Measurements from ENCODE around the gene KIF25. TPM values are rescaled to one million over a fixed set of nuclear protein-coding genes. Genes with fewer than 3 reads are reported as not detected.

The KIF25 gene
- polyA plus RNA-seq, 2 donors, result 0.05 to 0.10 TPM

- 76% methylated on average over 20 to 21 of the region's 21 CpGs for WGBS, 2 donors
- Histone ChIP-seq H3K4me3 (ENCODE audit: low read depth in 1 of 2, low read length in 2 of 2) (no peak within 1 kb of the TSS), H3K27ac (ENCODE audit: low read depth in 2 of 2, low read length in 1 of 2) (no peak within 1 kb of the TSS), H3K36me3 (ENCODE audit: control insufficient read depth in 2 of 2, insufficient read depth in 2 of 2, low read length in 1 of 2) (no peaks in the 10 kb centered on the region), H3K27me3 (ENCODE audit: control insufficient read depth in 1 of 2, insufficient read depth in 2 of 2, low read length in 2 of 2) (no peaks in the 10 kb centered on the region), H3K9me3 (ENCODE audit: control insufficient read depth in 2 of 2, insufficient read depth in 1 of 2, low read depth in 1 of 2, low read length in 1 of 2) (peaks cover 0 to 2% of the 10 kb centered on the region in 2 donors), H3K4me1 (ENCODE audit: control insufficient read depth in 2 of 2, insufficient read depth in 2 of 2, low read length in 1 of 2) (no peaks in the 10 kb centered on the region)
These were observed 81.5 kb downstream of the KIF25 start, which contains the start of gene FRMD1 for GRCh38 chr6:168078943-168079405. FRMD1 (minus strand) TSS chr6:168079212; CDS start chr6:168079094, 118 bp downstream.

GRCh38 chr6:168080393-168081077 is 83.1 kb downstream of the KIF25 start:
- Histone ChIP-seq H3K4me1 (ENCODE audit: control insufficient read depth in 2 of 2, insufficient read depth in 2 of 2, low read length in 1 of 2) (no peaks in the 10 kb centered on the region), H3K27ac (ENCODE audit: low read depth in 2 of 2, low read length in 1 of 2) (no peak overlapping the region), H3K4me3 (ENCODE audit: low read depth in 1 of 2, low read length in 2 of 2) (no peak overlapping the region), H3K9me3 (ENCODE audit: control insufficient read depth in 2 of 2, insufficient read depth in 1 of 2, low read depth in 1 of 2, low read length in 1 of 2) (no peaks in the 10 kb centered on the region), H3K36me3 (ENCODE audit: control insufficient read depth in 2 of 2, insufficient read depth in 2 of 2, low read length in 1 of 2) (no peaks in the 10 kb centered on the region), H3K27me3 (ENCODE audit: control insufficient read depth in 1 of 2, insufficient read depth in 2 of 2, low read length in 2 of 2) (no peaks in the 10 kb centered on the region)
- 87% methylated on average over 24 of the region's 24 CpGs for WGBS, 2 donors

GRCh38 chr6:168081858-168082546 is 84.5 kb downstream of the KIF25 start:
- H3K4me1 ChIP-seq (ENCODE audit: control insufficient read depth in 2 of 2, insufficient read depth in 2 of 2, low read length in 1 of 2), result no peaks in the 10 kb centered on the region
- no peak overlapping the region for H3K4me3 ChIP-seq (ENCODE audit: low read depth in 1 of 2, low read length in 2 of 2)
- WGBS, 2 donors, result 86% methylated on average over 26 of the region's 26 CpGs
- H3K36me3 ChIP-seq (ENCODE audit: control insufficient read depth in 2 of 2, insufficient read depth in 2 of 2, low read length in 1 of 2), result no peaks in the 10 kb centered on the region
- peaks cover 0 to 3% of the 10 kb centered on the region in 2 donors for H3K9me3 ChIP-seq (ENCODE audit: control insufficient read depth in 2 of 2, insufficient read depth in 1 of 2, low read depth in 1 of 2, low read length in 1 of 2)
- no peaks in the 10 kb centered on the region for H3K27me3 ChIP-seq (ENCODE audit: control insufficient read depth in 1 of 2, insufficient read depth in 2 of 2, low read length in 2 of 2)
- H3K27ac ChIP-seq (ENCODE audit: low read depth in 2 of 2, low read length in 1 of 2), result no peak overlapping the region

GRCh38 chr6:168082860-168083513 is 85.5 kb downstream of the KIF25 start:
- WGBS, 2 donors, result 55 to 62% methylated on average over 17 of the region's 17 CpGs
- Histone ChIP-seq H3K4me3 (ENCODE audit: low read depth in 1 of 2, low read length in 2 of 2) (no peak overlapping the region), H3K27me3 (ENCODE audit: control insufficient read depth in 1 of 2, insufficient read depth in 2 of 2, low read length in 2 of 2) (no peaks in the 10 kb centered on the region), H3K27ac (ENCODE audit: low read depth in 2 of 2, low read length in 1 of 2) (no peak overlapping the region), H3K36me3 (ENCODE audit: control insufficient read depth in 2 of 2, insufficient read depth in 2 of 2, low read length in 1 of 2) (no peaks in the 10 kb centered on the region), H3K9me3 (ENCODE audit: control insufficient read depth in 2 of 2, insufficient read depth in 1 of 2, low read depth in 1 of 2, low read length in 1 of 2) (peaks cover 0 to 3% of the 10 kb centered on the region in 2 donors), H3K4me1 (ENCODE audit: control insufficient read depth in 2 of 2, insufficient read depth in 2 of 2, low read length in 1 of 2) (no peaks in the 10 kb centered on the region)

GRCh38 chr6:168083514-168083885 is 86.0 kb downstream of the KIF25 start:
- 54 to 62% methylated on average over 4 to 5 of the region's 5 CpGs for WGBS, 2 donors
- no peaks in the 10 kb centered on the region for H3K27me3 ChIP-seq (ENCODE audit: control insufficient read depth in 1 of 2, insufficient read depth in 2 of 2, low read length in 2 of 2)
- H3K36me3 ChIP-seq (ENCODE audit: control insufficient read depth in 2 of 2, insufficient read depth in 2 of 2, low read length in 1 of 2), result no peaks in the 10 kb centered on the region
- H3K9me3 ChIP-seq (ENCODE audit: control insufficient read depth in 2 of 2, insufficient read depth in 1 of 2, low read depth in 1 of 2, low read length in 1 of 2), result peaks cover 0 to 3% of the 10 kb centered on the region in 2 donors
- no peak overlapping the region for H3K4me3 ChIP-seq (ENCODE audit: low read depth in 1 of 2, low read length in 2 of 2)
- H3K27ac ChIP-seq (ENCODE audit: low read depth in 2 of 2, low read length in 1 of 2), result no peak overlapping the region
- no peaks in the 10 kb centered on the region for H3K4me1 ChIP-seq (ENCODE audit: control insufficient read depth in 2 of 2, insufficient read depth in 2 of 2, low read length in 1 of 2)

GRCh38 chr6:168084465-168085160 is 87.1 kb downstream of the KIF25 start:
- no peaks in the 10 kb centered on the region for H3K27me3 ChIP-seq (ENCODE audit: control insufficient read depth in 1 of 2, insufficient read depth in 2 of 2, low read length in 2 of 2)
- no peak overlapping the region for H3K27ac ChIP-seq (ENCODE audit: low read depth in 2 of 2, low read length in 1 of 2)
- 87 to 90% methylated on average over 19 of the region's 19 CpGs for WGBS, 2 donors
- no peaks in the 10 kb centered on the region for H3K4me1 ChIP-seq (ENCODE audit: control insufficient read depth in 2 of 2, insufficient read depth in 2 of 2, low read length in 1 of 2)
- peaks cover 0 to 3% of the 10 kb centered on the region in 2 donors for H3K9me3 ChIP-seq (ENCODE audit: control insufficient read depth in 2 of 2, insufficient read depth in 1 of 2, low read depth in 1 of 2, low read length in 1 of 2)
- no peaks in the 10 kb centered on the region for H3K36me3 ChIP-seq (ENCODE audit: control insufficient read depth in 2 of 2, insufficient read depth in 2 of 2, low read length in 1 of 2)
- no peak overlapping the region for H3K4me3 ChIP-seq (ENCODE audit: low read depth in 1 of 2, low read length in 2 of 2)

- 91 to 94% methylated on average over 10 of the region's 10 CpGs for WGBS, 2 donors
- no peaks in the 10 kb centered on the region for H3K27me3 ChIP-seq (ENCODE audit: control insufficient read depth in 1 of 2, insufficient read depth in 2 of 2, low read length in 2 of 2)
- H3K27ac ChIP-seq (ENCODE audit: low read depth in 2 of 2, low read length in 1 of 2), result no peak overlapping the region
- H3K36me3 ChIP-seq (ENCODE audit: control insufficient read depth in 2 of 2, insufficient read depth in 2 of 2, low read length in 1 of 2), result no peaks in the 10 kb centered on the region
- H3K9me3 ChIP-seq (ENCODE audit: control insufficient read depth in 2 of 2, insufficient read depth in 1 of 2, low read depth in 1 of 2, low read length in 1 of 2), result peaks cover 0 to 3% of the 10 kb centered on the region in 2 donors
- H3K4me1 ChIP-seq (ENCODE audit: control insufficient read depth in 2 of 2, insufficient read depth in 2 of 2, low read length in 1 of 2), result no peaks in the 10 kb centered on the region
- H3K4me3 ChIP-seq (ENCODE audit: low read depth in 1 of 2, low read length in 2 of 2), result no peak overlapping the region
These were observed 88.6 kb downstream of the KIF25 start for GRCh38 chr6:168086066-168086465.

- Histone ChIP-seq H3K27me3 (ENCODE audit: control insufficient read depth in 1 of 2, insufficient read depth in 2 of 2, low read length in 2 of 2) (no peaks in the 10 kb centered on the region), H3K4me1 (ENCODE audit: control insufficient read depth in 2 of 2, insufficient read depth in 2 of 2, low read length in 1 of 2) (no peaks in the 10 kb centered on the region), H3K4me3 (ENCODE audit: low read depth in 1 of 2, low read length in 2 of 2) (no peak overlapping the region), H3K36me3 (ENCODE audit: control insufficient read depth in 2 of 2, insufficient read depth in 2 of 2, low read length in 1 of 2) (no peaks in the 10 kb centered on the region), H3K9me3 (ENCODE audit: control insufficient read depth in 2 of 2, insufficient read depth in 1 of 2, low read depth in 1 of 2, low read length in 1 of 2) (peaks cover 0 to 3% of the 10 kb centered on the region in 2 donors), H3K27ac (ENCODE audit: low read depth in 2 of 2, low read length in 1 of 2) (no peak overlapping the region)
- WGBS, 2 donors, result 96 to 97% methylated on average over 10 of the region's 10 CpGs
These were observed 89.1 kb downstream of the KIF25 start for GRCh38 chr6:168086616-168087015.

GRCh38 chr6:168087436-168088160 is 90.1 kb downstream of the KIF25 start:
- Histone ChIP-seq H3K27ac (ENCODE audit: low read depth in 2 of 2, low read length in 1 of 2) (no peak overlapping the region), H3K4me3 (ENCODE audit: low read depth in 1 of 2, low read length in 2 of 2) (no peak overlapping the region), H3K27me3 (ENCODE audit: control insufficient read depth in 1 of 2, insufficient read depth in 2 of 2, low read length in 2 of 2) (no peaks in the 10 kb centered on the region), H3K36me3 (ENCODE audit: control insufficient read depth in 2 of 2, insufficient read depth in 2 of 2, low read length in 1 of 2) (no peaks in the 10 kb centered on the region), H3K9me3 (ENCODE audit: control insufficient read depth in 2 of 2, insufficient read depth in 1 of 2, low read depth in 1 of 2, low read length in 1 of 2) (peaks cover 0 to 3% of the 10 kb centered on the region in 2 donors), H3K4me1 (ENCODE audit: control insufficient read depth in 2 of 2, insufficient read depth in 2 of 2, low read length in 1 of 2) (no peaks in the 10 kb centered on the region)
- 80 to 84% methylated on average over 25 of the region's 25 CpGs for WGBS, 2 donors

Measured in esophagus (tissue), 2 donors.